HG02610 (cell line): ENCODE results near the gene LCE1A.

ENCODE experiments used
- ATAC-seq: cut with Tn5 transposase; IDR thresholded peaks from one replicate; pipeline ENCODE4 v1.9.1; 2021; ENCODE audit warnings: mild to moderate bottlenecking, moderate library complexity; ENCODE audit not compliant: unreplicated experiment

LCE1A gene

DNA sequence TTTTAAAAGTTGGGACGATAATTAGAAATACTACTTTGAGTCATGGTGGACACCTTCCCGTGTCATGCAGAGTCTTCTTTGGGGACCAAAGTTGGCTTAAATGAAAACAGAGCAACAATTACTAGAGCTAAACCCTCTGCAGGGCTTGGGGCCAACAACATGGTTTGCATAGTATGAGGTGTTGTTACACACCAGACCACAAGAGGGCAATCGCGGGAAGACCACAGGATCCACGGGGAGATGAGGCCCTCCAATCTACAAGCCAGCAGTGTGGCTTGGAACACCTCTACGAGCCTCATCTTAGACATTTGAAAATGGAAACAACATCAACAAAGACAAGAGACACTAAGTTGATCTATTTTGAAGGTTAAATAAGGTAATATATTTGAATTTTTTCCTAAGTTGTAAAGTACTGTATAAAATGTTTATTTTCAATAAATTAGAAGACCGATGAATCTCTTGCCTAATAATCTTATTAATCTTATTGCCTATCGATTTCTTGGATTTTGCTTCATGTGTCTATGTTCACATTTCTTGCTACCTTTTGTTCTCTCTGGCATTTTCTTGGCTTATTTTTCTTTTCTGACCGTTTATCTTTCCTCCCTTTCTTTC, 42.6 kb downstream of the LCE1A start:
- peak; percentile 55 for ATAC-seq

DNA sequence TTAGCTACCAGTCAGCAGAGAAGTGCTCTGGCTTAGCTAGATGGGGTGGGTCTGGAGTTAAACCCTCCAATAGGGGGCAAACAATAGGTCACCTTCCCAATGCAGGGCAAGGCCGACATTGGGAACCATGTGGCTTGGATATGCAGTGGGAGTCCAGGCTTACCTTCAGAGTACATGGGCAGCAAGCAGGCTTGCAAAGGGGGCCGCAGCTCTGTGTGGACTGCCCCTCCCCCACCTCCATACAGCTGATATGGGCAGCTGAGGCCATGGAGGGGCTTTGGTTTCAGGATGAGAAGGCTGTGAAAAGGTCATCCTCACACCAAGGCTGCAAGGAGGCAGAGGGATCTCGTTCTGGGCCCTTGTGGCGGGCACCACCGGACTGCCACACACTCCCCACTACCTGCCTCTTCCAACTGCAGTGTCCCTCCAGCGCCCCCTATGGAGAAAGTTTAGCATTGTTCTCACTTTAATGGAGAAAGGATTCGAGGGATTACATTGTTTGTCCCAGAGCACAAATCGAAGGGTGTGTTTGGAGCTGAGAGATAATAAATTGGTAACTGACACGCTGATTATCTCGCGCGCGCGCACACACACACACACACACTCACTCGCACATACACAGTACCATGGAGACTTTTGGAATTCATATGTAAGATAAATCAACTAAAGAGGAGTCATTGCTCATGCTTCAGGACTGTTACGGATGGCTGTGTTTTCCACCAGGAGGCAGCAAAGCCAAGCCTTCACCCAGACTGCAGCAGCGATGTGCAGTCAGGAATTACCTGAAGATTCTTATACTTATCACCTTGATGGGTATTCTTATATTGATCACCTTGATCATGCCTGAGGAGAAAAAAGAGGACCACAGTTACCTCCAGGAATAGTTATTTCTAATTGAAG, 43.8 kb downstream of the LCE1A start:
- ATAC-seq = no peak

DNA sequence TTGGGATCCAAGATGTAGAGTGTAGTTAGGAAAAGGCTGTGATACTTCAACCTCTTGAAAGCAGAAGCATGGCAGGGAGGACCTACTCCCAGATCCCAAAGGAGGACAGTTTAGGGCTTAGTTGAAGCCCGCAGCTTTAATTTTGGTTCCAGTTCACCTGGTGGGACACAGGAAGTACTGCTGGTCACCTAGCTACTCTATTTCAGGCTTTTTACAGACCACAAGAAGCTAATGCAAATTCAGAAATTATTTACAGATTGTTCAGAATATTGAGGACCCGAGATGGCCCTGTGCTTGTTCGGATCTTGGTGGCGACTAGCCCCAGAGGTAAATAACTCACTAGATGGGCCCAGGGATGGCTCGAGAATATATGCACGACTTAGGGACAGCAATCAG, 44.5 kb downstream of the LCE1A start:
- ATAC-seq = no peak

DNA sequence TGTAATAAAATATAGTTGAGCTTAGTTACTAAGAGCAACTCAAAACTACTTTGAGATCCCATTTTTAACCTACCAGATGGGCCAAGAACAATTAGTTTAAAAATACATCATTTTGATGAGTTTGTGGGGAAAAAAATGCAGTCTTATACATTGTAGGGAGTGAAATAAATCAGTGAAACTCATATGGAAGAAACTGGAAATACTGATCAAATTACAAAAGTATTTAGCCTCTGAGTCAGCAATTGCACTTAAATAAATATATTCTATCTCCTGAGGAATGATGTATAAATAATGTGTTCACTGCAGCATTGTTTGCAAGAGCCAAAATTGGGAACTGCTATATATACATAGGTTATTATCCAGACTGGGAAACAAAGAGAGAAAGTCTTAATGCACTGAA, 46.2 kb downstream of the LCE1A start:
- ATAC-seq = no peak

DNA sequence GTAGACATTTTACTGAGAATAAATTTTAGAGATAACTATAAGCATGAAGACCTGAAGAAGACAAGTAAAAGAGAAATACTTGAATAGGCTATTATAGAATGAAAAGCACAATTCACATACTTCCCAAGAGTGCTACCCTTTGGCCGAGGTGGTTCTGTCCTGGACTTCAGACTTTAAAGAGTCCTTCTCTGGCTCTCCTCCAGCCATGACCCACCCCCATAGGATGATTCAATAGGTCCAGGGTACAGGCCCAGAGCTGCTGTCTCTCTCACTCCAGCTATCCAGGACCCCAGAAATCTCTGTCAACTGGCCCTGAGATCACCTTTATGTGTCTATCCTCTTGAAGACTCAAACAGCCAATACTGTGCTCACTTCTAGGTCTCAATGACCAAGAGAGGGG, 49.6 kb downstream of the LCE1A start:
- no peak for ATAC-seq
